HG02981 (cell line): ENCODE data around the gene C14orf132.

Source experiments
- ATAC-seq: cut with Tn5 transposase; IDR thresholded peaks from one replicate; pipeline ENCODE4 v1.9.1; 2021; ENCODE audit warnings: mild to moderate bottlenecking, moderate library complexity; ENCODE audit not compliant: unreplicated experiment

C14orf132 gene

DNA sequence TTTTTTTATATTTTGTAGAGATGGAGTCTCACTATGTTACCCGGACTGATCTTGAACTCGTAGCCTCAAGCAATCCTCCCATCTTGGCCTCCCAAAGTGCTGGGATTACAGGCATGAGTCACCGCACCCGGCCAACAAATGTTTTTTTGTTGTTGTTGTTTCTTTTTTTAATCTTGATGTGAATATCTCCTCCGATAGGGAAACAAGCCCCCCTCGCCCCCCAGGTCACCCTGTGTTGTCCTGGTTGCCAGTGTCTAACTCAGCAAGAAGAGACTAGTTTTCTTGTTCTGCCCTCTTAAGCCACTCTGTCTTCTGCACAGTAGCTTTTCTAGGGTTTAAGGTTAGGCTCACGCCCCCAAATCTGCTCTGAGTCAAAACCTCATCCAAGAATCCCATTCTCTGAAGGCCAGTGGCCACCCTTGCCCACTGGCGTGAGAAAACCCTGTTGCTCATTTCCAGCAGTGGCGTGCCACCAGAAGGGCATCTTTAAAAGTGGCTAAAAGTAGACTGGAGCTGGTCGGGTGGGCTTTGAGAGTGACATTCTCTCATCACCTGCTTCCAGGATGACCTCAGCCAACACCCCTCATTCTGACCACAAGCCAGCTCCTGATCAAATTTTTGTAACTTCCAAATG, 42.7 kb downstream of the C14orf132 start:
- no peak for ATAC-seq

DNA sequence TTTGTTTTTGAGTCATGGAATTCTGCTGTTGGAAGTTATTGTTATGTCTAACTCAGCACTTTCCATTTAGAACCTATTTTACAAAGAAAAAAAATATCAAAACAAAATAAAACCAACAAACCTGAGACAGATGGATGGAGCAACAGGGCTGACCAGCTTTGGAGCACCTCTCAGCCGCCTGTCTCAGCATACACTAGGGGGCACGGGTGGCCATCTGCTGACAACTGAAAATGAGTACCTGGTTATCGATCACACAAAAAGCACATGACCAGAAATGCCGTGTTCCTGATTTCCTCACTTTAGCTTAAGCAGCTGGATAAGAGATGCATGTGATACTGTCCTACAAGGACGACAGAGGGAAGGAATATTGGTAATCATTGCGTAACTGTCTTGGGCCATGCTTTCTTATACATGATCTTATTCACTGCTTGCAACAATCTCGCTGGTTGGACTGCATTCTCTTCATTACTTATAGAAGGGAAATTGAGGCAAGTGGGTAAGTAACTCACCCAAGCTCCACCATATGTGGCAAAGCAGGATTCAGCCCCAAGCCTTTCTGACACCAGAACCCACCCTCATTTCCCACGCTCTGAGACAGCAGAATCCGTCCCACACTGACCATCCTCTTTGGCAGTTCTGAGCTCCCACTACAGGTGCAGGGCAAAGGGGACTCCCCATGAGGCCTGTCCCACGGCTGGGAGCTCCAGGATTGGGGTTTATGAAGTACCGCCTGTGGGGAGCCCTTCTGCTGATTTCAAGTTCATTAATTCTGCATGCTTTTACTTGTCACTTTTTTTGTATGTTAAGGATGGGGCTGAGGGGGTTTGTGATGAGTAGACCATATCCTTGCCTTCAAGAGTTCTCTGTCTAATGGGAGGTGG, 43.5 kb downstream of the C14orf132 start:
- ATAC-seq = no peak

DNA sequence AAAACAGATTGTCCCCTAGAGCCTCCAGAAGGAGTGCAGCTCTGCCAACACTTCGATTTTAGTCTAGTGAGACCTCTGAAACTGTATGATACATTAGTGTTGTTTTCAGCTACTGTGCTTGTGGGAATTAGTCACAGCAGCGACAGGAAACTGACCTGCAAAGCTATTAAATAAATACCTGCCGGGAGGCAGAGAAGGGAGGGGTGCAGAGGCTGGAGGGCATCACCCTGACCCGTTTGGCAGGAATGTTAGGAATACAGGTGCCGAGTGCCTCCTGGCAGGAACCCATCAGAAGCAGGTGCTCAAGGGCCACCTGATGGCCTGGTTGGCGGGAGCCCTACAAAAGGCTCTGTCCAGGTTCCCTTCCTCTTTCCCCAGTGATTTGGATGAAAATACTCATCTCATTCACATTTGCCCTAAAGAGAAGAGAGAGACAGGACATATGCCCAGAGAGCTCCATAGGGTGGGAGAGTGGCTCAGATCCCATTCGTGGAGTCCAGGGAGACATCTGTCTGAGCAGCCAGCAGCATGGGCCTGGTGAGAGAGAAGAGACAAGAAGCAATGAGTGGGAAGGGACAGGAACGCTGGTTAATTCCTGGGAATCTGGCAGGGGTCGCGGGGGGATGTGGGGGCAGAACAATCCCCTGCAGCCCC, 44.6 kb downstream of the C14orf132 start:
- no peak for ATAC-seq

DNA sequence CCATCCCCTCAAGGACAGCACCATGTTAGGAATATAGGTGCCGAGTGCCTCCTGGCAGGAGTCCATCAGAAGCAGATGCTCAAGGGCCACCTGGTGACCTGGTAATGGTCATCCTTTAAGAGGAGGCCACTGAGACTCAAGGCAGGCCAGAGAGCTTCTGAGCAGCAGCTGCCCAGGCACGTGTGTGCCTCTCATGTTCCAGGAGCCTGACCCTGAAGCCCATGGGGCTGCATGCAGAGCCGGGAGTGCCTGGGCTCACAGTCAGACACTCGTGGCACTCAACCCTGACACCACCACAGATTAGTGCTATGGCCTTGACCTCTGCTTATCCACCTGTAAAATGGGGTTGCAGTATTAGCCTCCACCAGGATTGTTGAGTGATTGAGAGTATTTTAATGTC, 45.6 kb downstream of the C14orf132 start:
- ATAC-seq = no peak

DNA sequence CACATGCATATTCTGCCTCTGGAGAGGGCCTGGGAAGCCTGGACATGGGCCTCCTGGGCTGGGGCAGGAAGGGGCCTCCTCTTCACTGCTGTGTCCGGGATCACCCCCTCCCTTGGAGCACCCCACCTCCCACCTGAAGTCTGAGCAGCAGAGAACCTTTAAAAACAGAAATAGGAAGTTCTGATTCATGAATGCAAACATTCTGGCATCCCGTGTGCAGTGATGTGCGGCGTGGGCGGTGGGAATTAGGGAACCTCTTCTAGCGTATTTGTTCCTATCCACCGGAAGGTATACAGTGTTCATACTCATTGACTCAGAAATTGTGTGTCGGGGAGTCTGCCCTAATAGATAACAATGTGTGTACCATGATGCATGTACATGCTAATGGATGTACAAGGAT, 46.2 kb downstream of the C14orf132 start:
- ATAC-seq = no peak

DNA sequence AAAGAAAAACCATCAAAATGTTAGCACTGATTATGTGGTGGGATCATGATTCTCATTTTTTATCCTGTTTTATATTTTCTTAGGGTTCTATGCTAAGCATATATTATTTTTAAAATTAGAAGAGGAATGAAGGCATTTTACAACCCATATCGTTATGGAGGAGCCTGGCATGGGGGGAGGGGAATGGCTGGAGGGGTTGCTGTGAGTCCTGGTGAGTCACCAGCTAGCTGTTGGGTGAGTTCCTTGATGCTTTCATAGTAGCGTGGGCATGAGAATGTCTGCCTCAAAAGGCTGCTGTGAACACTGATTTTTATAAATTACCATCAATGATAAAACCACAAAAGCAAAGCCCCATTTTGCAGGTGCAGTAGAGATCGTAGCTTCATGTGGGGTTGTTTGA, 46.9 kb downstream of the C14orf132 start:
- no peak for ATAC-seq

DNA sequence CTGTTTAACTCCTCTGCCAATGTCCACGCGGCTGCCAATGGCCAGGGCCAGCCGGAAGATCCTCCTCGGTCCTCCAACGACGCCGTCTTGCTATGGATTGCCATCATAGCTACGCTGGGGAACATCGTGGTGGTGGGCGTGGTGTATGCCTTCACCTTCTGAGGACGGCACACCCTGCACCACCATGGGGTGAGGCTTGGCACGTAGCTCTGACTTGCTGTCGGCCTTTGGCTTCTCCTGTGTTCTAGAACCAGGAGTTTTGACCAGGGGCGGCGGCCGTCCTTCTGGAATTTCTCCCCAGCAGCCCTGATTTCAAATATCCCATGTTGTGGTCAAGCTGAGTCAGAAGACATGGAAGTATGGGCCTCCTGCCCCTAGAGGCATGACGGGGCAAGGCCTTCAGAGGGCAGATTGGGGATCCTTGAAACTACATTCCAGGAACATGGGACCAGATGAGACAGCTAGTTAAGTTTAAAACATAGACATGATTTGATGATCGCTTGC, 47.5 kb downstream of the C14orf132 start:
- ATAC-seq = no peak

DNA sequence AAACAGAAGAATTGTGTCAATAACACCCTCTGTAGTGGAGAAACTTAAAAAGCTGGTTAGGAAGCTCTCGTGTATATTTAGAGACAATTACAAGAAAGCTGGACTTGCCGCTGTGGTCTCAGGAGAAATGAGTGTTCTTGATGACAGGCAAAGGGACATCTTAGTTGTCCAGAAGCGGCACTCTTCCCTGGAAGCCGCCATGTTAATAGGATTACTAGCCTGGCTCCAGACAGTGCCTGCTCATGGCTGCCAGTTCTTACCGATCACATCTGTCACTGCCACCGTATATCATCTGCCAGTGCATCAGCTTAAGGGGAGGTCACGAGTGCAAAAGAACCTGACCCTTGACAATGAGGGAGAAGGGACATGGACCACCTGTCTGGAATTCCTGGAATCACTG, 48.9 kb downstream of the C14orf132 start:
- no peak for ATAC-seq

DNA sequence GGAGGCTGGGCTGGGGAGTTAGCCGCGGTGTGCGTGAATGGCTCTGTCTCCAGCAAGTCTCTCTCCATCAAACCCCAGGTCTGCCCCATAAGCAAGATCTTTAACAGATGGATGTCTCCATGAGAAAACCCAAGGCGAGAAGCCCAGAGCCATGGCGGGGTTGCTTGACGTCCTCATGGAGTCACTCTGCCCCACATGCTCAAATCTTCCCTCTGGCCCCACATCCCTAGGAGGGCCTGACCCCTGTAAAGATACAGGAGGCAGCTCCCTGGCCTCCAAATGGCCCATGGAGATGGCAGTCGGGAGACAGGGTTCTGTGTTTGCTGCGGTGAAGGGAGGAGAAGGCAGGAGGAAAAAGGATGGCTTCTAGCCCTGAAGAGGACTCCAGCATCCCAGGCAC, 49.3 kb downstream of the C14orf132 start:
- no peak for ATAC-seq

DNA sequence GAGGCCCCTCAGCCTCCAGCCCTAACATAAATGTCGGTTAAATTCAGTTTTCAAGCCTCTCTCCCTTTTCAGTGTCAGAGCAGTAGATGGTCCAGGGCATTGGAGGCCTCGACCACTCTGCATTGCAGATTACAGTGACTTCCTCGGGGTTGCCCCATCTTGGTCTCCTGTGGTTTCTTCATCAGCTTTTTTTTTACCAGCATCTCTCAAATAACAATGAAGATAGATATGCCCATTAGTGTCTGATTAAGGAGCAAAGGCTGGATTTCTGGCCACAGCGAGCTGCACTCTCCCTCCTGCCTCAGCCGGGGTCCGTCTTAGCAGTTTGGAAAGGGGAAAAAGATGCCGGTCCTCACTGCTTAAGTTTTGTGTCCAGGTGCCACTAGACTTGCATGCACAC, 49.7 kb downstream of the C14orf132 start:
- no peak for ATAC-seq

DNA sequence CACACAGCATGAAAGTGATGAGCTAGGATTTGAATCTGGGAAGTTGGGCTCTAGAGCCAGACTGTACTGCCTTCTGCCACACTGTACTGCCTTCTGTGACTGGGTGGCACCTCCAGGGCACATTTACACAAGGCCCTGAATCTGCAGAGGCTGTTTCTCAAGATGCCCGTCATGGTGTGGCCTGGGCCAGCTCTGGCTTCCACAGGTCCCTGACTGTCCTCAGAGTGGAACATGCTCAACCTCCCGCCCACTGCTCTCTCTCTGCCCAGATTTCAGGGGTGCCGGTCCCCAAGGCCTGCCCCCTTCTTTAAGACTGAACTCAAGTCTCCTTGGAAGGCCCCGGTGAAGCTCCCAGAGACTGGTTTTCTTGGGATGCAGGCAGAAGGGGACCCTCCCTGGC, 50.2 kb downstream of the C14orf132 start:
- ATAC-seq = no peak

DNA sequence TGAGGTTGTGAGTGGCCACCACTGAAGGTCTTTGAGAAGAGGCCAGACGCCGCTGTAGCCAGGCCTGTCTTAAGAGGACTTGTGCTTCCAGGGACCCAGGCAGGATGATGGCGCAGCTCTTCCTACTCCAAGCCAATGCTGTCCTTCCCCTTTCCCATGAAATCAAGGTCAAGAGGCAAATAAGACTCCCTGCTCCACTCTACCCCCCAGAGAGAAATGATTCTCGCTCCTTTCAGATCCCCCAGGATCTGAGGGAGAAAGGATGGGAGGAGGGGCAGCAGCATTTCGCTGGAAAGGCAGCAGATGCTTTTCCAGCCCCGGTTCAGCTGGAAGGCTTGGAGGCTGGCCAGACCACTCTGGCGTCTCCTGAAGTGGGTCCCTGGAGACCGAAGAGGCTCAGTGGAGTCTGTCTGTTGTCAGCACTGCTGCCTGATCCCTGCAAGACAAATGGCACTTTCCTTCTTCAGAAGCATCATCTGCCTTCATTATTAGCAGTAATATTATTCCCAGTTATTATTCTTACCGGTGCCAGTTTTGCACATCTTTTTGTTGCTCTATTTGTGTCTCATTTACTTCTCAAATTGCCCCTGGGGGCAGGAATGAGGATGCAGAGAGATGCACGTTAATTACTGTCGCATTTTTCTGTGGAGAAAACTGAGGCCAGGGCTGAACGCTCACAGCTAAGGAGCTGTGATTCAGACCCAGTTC, 51.4 kb downstream of the C14orf132 start:
- ATAC-seq = no peak

DNA sequence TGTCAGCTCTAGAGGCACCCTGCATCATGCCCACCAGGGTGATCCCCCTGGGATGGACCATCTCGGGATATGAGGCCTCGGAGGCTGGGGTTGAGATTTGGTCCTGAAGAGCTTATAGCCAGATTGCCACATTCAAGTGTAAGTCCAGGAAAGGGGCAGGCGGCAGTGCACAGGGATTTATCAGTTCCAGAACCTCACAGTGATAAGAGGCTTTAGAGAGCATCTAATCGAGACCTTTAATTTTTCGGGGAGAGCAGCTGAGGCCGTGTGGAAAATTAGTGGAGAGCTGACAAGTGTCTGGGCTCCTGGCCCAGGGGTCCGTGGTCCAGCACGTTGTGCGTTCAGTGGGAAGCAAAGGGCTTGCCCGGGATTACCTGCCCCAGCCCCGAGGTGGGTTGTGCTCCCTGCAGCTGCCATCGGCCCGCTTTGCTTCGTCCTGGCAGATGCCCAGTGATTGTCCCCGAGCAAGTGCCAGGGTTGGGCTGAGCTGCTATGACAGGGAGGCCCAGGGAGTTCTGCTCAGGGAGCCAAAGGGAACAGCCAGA, 52.1 kb downstream of the C14orf132 start:
- ATAC-seq = no peak

DNA sequence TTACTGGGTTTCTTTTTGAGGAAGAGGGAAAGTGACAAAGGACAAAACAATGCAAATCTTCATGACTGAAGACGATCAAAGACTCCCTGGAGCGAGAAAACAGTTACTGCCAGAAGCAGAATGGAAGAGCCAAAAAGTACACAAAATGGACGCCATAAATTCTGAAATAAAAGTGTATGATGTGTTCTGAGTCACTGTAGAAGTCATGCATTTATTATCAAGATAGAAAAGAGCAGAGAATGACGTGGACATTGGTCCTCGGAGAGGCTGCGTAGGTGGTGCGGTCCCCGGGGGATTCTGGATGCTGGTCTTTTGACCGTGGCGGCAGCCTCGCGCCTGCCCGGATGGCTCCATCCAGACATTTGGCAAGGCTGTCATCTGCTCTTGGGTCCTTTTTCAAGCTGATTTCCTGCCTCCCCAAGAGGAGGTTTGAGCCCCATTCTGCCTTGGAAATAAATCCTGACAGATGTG, 52.8 kb downstream of the C14orf132 start:
- ATAC-seq = no peak

DNA sequence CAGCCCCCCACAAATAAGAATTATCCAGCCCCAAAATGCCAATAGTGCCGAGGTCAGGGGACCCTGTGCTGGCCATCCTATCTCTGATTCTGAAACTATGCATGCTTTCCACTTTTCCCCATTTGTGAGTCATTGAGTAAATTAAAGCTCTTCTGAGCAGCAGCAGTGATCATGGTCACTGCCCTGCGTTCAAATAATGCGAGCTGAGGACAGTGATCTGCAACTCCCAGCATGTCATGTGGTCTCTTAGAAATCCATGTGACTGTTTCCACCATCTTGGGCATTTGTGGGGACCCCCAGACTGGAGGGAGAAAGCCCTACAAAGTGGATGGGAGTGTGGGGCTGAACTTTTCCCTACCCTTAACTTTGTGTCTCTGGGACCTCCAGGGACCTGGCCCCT, 53.8 kb downstream of the C14orf132 start:
- no peak for ATAC-seq

DNA sequence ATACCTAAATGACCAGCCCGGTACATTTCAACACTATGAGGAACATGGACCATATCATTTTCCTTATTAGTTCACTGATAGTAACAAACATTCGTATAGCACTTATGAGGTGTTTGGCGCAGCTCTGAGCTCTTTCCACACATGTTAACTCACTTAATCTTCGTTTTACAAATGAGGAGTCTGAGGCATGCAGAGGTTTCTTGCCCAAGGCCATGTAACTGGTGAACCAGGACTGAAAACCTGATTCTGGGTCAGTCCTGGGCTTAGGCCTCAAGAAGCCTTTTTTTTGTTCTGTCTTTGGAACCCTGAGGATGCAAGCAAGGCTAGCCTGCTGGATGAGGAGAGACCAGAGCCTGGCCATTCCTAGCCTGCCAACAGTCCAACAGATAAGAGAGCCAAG, 55.0 kb downstream of the C14orf132 start:
- no peak for ATAC-seq

DNA sequence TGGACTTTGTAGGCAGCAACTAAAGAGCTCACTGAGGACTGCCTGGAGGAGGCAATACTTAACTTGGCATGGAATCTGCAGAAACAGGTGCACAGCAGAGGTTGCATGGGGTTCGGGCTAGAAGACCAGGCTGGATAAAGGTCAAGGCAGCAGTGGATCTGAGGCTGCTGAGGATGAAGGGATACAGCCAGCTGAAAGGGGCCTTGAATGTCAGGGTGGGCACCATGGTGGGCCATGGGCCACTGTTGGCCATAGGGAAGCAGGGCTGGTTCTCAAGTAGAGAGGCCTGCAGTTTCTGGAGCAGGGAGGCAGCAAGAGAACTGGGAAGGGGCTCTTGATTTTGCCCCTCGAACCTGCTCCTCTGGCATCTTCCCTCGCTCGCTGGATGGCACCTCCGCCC, 55.5 kb downstream of the C14orf132 start:
- no peak for ATAC-seq

DNA sequence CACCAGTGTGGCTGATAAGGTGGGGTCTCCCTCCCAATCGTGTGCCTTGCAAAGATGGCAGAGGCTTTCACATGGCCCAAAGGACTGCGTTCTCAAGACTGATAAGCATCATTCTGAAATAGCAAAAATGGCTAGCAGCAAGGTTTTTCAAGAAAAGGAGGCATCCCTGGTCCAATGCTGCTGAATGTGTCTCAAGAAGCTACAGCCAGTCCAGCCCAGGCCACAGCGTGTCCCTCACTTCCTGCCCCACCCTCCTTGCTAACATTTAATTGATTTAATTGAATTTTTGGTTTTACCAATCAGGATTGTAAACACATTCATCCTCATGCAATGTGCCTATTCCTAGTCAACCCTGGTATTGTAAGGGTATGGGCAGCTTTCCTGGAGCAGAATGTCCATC, 55.9 kb downstream of the C14orf132 start:
- no peak for ATAC-seq

DNA sequence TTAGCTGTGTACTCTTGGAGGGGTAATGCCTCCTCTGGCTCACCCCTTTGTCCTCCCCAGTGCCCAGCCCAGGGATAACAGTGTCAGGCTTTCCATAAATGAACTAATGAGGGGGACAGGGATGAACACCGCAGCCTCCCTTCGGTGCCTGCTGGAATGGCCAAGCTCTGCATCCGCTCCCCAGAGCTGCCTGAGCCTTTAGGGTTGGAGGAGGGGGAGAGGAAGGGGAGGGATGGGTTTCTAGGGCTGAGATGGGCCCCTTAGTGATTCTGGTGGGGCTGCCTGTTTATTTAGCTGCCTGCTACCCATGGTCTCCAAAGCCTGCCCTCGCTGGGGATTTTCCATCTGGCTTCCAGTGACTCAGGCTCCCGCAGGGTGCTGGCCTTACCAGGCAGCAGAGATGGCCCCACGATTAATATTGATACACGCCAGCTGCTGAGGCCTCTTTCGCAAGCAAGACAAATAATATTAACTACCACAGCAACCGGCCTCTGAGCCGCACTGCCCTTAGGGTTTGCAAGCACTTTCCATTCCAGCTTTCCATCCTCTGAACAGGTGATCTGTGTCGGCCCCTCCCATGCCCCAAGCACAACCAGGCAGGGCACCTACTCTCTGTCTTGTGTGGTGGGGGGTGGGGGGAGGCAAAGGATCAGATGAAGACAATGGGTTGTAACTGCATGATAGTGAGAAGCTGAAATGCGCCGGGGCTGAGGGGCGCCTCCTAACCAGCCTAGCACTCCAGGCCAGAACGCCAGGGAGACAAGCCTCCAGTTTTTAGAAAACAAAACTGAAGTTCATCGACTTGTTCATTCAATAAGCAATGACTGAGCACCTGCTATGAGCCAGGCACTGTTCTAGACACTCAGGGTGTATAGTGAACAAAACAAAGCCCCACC, 56.7 kb downstream of the C14orf132 start:
- no peak for ATAC-seq
